ENCODE measurements around the gene MAP7D2.

MAP7D2 gene

GRCh38 chrX:19968276-19968675 is 148.4 kb downstream of the MAP7D2 start:
- DNase-seq (ENCODE audit: low read depth in 2 of 2), result no peak

GRCh38 chrX:19966056-19966455 is 150.7 kb downstream of the MAP7D2 start:
- DNase-seq (ENCODE audit: low read depth in 2 of 2), result no peak

GRCh38 chrX:19964017-19964710 is 152.5 kb downstream of the MAP7D2 start:
- peak; percentile 6 to 16 for DNase-seq (ENCODE audit: low read depth in 2 of 2)

GRCh38 chrX:19960913-19961312 is 155.8 kb downstream of the MAP7D2 start:
- no peak for DNase-seq (ENCODE audit: low read depth in 2 of 2)

- no peak for DNase-seq (ENCODE audit: low read depth in 2 of 2)
These were observed 157.9 kb downstream of the MAP7D2 start for GRCh38 chrX:19958552-19959486.

GRCh38 chrX:19956923-19957322 is 159.8 kb downstream of the MAP7D2 start:
- no peak for DNase-seq (ENCODE audit: low read depth in 2 of 2)
